ENCODE measurements around the gene HADHA.
A peak's percentile ranks its signal among the peaks of the same experiment; 100 is the strongest.
"Not testable (repeated sequence)": the region's sequence is repeated elsewhere in the genome, so short reads cannot be mapped to it uniquely, and the experiment has no call there.

HADHA gene

GRCh38 chr2:26173776-26174482 lies 70.5 kb downstream of the HADHA start:
- DNase-seq (ENCODE audit: low read depth), result no peak

- no peak for DNase-seq (ENCODE audit: low read depth)
Observed at GRCh38 chr2:26172871-26173775, 71.3 kb downstream of the HADHA start, which contains the start of gene GAREM2. Gene GAREM2, plus strand, starts transcription at chr2:26173088. Its CDS starts 133 bp downstream, at chr2:26173221.

- DNase-seq (ENCODE audit: low read depth), result no peak
Observed at GRCh38 chr2:26172189-26172870, 72.1 kb downstream of the HADHA start.

GRCh38 chr2:26170795-26171194 lies 73.6 kb downstream of the HADHA start:
- no peak for DNase-seq (ENCODE audit: low read depth)

GRCh38 chr2:26169681-26170414 lies 74.6 kb downstream of the HADHA start:
- DNase-seq (ENCODE audit: low read depth), result no peak

GRCh38 chr2:26169226-26169625 lies 75.2 kb downstream of the HADHA start:
- no peak for DNase-seq (ENCODE audit: low read depth)

GRCh38 chr2:26168785-26169184 lies 75.6 kb downstream of the HADHA start:
- DNase-seq (ENCODE audit: low read depth), result no peak

GRCh38 chr2:26166541-26166940 lies 77.9 kb downstream of the HADHA start:
- DNase-seq (ENCODE audit: low read depth), result not testable (repeated sequence)

GRCh38 chr2:26165403-26165802 lies 79.0 kb downstream of the HADHA start:
- DNase-seq (ENCODE audit: low read depth), result no peak

GRCh38 chr2:26164641-26165211 lies 79.7 kb downstream of the HADHA start:
- no peak for DNase-seq (ENCODE audit: low read depth)

GRCh38 chr2:26164231-26164630 lies 80.2 kb downstream of the HADHA start:
- no peak for DNase-seq (ENCODE audit: low read depth)

GRCh38 chr2:26162963-26163362 lies 81.5 kb downstream of the HADHA start:
- no peak for DNase-seq (ENCODE audit: low read depth)

- no peak for DNase-seq (ENCODE audit: low read depth)
Observed at GRCh38 chr2:26161926-26162325, 82.5 kb downstream of the HADHA start.

- DNase-seq (ENCODE audit: low read depth), result no peak
Observed at GRCh38 chr2:26157580-26157979, 86.9 kb downstream of the HADHA start.

GRCh38 chr2:26150243-26150642 lies 94.2 kb downstream of the HADHA start:
- no peak for DNase-seq (ENCODE audit: low read depth)

- DNase-seq (ENCODE audit: low read depth), result no peak
Observed at GRCh38 chr2:26148501-26148900, 95.9 kb downstream of the HADHA start.

GRCh38 chr2:26144953-26145680 lies 99.3 kb downstream of the HADHA start:
- DNase-seq (ENCODE audit: low read depth), result peak; percentile 41

GRCh38 chr2:26144031-26144430 lies 100.4 kb downstream of the HADHA start:
- no peak for DNase-seq (ENCODE audit: low read depth)

GRCh38 chr2:26141145-26141769 lies 103.2 kb downstream of the HADHA start:
- DNase-seq (ENCODE audit: low read depth), result no peak

All from stimulated activated CD8-positive, alpha-beta memory T cell treated with anti-CD3 and anti-CD28 coated beads, Interleukin-4, amount 100 ng/mL, for 24 hours (primary cell).